Fibroblast of pulmonary artery (primary cell): ENCODE results near the gene RABL6.
"Not testable (repeated sequence)": the region's sequence is repeated elsewhere in the genome, so short reads cannot be mapped to it uniquely, and the experiment has no call there.

ENCODE experiments used
- DNase-seq: peaks from one replicate; pipeline ENCODE4 v3.0.0-alpha.2; 2010; ENCODE audit warnings: low read depth
- H3K4me3 ChIP-seq: replicated peaks from 2 replicates; pipeline ENCODE4 v1.5.1; 2011; ENCODE audit warnings: low read depth, mild to moderate bottlenecking, control low read depth, low read length, moderate library complexity
- CTCF ChIP-seq: IDR thresholded peaks from 2 replicates; pipeline ENCODE4 v1.5.1; 2011; ENCODE audit warnings: mild to moderate bottlenecking, control low read depth, low read length, inconsistent platforms; ENCODE audit errors: missing control alignments

Gene RABL6

DNA sequence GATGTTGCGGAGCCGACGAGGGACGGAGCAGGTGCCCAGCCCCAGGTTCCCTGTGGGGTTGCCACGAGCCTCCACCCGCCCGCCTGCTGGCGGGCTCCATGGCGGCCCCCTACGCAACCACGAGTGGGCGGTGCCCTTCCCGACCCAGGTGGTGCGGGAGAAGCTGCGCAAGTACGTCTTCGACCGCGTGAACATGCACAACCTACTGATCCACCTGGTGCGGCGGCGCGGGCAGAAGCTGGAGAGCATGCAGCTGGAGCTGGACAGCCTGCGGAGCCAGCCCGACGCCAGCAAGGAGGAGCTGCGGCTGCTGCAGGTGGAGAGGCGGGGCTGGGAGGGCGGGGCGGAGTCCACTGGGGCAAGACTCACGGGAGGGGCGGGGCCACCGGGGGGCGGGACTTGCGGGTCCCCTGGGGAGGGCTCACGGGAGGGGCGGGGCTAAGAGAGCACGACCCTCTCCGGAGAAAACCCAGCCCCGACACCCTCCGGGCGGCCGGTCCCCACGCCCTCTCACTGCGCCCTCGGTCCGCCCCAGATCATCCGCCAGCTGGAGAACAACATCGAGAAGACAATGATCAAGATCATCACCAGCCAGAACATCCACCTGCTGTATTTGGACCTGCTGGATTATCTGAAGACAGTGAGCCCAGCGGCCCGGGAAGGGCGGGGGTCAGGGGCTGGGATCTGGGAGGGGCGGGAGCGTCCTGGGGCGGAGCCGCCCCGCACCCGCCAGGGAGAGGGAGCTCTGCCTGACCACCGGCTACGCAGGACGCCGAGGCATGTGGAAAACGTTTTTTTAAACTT lies 7.7 kb upstream of the RABL6 start:
- peak; percentile 50 for DNase-seq
- H3K4me3 ChIP-seq = peak overlapping the region; percentile 32
- TF ChIP-seq CTCF = no peak

GRCh38 chr9:136802321-136802720 lies 5.4 kb upstream of the RABL6 start:
- H3K4me3 ChIP-seq = no peak overlapping the region
- no peak for TF ChIP-seq CTCF
- DNase-seq = no peak

- H3K4me3 ChIP-seq, DNase-seq: not testable (repeated sequence)
Observed at GRCh38 chr9:136803009-136803550, 4.7 kb upstream of the RABL6 start.

DNA sequence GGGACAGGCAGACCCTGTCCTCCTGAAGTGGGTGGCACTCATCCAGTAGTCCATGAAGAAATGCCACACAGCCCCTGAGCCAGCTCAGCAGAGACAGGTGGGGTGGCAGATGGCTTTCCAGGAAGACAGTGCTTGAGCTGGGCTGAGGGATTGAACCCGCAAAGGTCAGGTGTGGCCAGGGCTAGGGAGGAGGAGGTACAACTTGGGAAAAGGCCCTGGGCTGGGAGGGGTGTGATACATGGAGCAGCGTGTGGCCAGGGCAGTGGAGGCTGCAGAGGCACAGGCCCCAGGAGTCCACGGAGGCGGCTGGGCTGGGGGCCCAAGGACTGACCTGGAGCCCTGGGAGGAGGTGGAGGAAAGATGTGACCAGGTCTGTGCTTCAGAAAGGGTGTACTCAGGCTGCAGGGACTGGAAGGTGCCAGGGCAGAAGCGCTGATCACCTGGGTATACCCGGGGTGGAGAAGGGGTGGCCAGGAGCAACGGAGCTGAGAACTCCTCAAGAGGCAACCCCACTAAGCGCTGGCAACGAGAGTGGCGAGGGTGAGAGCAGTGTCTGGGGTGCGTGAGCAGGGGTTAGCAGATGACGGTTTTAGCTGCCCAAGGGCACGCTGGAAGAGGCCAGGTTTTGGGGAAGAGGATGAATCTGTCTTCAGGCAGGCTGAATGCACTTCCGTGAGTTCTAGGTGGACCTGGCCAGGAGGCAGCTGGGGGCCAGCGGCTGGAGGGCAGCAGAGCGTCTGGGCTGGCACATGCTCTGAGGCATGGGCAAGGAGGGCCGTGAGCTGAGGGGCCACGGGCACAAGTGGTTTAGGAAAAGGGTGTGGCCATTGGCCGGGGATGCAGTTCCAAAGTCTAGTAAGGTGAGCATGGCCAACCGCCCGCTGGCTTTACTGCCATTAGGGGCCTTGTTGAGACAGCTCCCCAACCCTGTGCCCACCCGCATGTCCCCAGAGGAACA lies 3.9 kb upstream of the RABL6 start:
- no peak overlapping the region for H3K4me3 ChIP-seq
- no peak for DNase-seq
- no peak for TF ChIP-seq CTCF

- no peak for DNase-seq
- H3K4me3 ChIP-seq = no peak overlapping the region
- no peak for TF ChIP-seq CTCF
Observed at GRCh38 chr9:136804509-136805206, 3.1 kb upstream of the RABL6 start.

- DNase-seq = no peak
- no peak for TF ChIP-seq CTCF
- no peak overlapping the region for H3K4me3 ChIP-seq
Observed at GRCh38 chr9:136805207-136805740, 2.5 kb upstream of the RABL6 start.
